ENCODE data around the gene CUEDC2. TPM values are rescaled to one million over a fixed set of nuclear protein-coding genes. Genes with fewer than 3 reads are reported as not detected.

The CUEDC2 gene, protein sequence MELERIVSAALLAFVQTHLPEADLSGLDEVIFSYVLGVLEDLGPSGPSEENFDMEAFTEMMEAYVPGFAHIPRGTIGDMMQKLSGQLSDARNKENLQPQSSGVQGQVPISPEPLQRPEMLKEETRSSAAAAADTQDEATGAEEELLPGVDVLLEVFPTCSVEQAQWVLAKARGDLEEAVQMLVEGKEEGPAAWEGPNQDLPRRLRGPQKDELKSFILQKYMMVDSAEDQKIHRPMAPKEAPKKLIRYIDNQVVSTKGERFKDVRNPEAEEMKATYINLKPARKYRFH
- total RNA-seq, result 101 TPM

DNA sequence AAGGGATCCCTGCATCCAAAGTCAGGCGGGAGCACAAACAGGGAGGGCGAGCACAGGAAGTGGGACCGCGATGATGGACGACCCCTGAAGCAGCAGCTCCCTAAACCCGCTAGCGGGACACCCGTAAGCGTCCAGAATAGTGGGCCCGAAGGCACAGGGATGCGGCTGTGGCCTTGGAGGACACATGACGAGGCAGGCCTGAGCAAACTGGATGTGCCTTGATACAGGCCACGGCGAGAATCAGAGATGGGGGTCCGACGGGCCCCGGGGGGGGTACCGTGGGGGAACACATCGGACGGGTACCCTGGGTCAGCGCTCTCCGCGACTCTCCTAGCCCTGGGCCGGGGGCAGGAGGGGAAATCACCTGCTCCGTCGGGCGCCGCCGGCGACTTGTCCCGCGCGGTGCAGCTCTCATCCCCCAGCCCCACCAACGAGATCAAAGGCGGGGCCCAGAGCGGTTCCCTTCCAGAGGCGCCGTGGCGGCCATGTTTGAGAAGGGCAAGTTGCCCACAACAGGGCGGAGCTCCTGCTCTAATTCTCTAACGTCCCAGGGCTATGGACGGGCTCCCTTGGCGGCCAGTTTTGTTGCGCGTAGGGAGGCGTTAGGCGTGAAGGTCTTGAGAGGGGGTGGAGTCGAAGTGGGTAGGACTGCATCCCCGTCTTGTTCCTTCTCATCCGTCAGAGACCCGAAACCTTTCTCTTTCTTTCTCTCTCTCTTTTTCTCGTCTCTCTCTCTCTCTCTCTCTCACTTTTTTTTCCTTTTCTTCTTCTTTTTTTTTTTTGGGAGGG is at the start of gene CUEDC2:
CUEDC2 (minus strand) TSS at position 413 of the 789 bp plus-strand sequence. CDS start 7,386 bp downstream, outside the sequence.
- DNase-seq (ENCODE audit: low spot score) (peak; percentile 98), ATAC-seq (peak; percentile 97)
- intact Hi-C loops (cut with DNase I), result no loop called here

DNA sequence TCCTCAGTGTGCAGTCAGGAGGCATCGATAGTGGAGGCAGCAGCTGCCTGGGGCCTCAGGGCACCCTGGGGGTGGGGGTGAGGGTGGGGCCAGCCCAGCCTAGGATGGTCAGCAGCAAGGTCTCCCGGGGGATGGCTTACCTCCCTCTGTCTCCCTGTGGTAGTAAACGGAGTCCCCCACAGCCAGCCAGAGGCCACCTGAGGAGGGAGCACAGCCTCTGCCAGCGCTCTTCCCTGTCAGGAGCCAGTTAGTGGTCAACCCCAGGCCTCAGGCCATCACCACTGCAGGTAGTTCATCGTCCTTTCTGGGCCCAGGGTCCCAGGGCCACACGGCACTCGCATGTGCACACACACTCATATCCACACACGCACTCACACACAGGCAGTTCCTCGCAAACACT is 48.0 kb upstream of the CUEDC2 start:
- ATAC-seq (no peak), DNase-seq (ENCODE audit: low spot score) (no peak)
- intact Hi-C loops (cut with DNase I), result no loop called here

GRCh38 chr10:102479651-102480050 is 47.3 kb upstream of the CUEDC2 start:
- intact Hi-C loops (cut with DNase I), result loop anchor here (10.0 kb wide), 1 partner anchor 85 kb away; the partner anchor contains the start of gene NFKB2
- DNase-seq (ENCODE audit: low spot score), result no peak
- no peak for ATAC-seq

- no peak for ATAC-seq
- intact Hi-C loops (cut with DNase I), result loop anchor here (10.0 kb wide), 1 partner anchor 82 kb away; the partner anchor contains the start of gene NFKB2
- no peak for DNase-seq (ENCODE audit: low spot score)
Measured at GRCh38 chr10:102476466-102477141, 44.2 kb upstream of the CUEDC2 start.

DNA sequence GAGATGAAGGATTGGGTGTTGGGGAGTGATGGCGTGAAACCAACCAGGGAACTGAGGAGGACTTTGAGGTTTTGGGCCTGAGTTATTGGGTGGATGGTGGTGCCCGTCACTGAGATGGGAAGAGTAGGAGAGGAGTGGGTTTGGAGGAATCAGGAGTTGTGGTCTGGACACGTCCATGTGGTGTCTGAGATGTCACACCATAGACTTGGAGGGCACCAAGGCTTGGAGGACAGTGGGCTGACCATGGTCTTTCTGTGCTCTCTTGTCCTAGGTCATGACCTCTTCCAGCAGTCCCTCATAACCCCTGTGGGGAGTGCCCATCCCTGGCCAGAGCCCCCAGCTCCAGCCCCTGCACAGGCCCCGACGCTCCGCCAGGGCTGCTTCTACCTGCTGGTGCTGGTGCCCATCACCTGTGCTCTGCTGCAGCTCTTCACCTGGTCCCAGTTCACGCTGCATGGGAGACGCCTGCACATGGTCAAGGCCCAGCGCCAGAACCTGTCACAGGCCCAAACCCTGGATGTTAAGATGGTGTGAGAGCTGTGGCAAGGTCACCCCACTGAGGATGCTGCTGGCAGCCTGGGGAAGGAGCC is 43.2 kb upstream of the CUEDC2 start:
- no peak for ATAC-seq
- intact Hi-C loops (cut with DNase I), result loop anchor here (10.0 kb wide), 1 partner anchor 81 kb away; the partner anchor contains the start of gene NFKB2
- DNase-seq (ENCODE audit: low spot score), result no peak

GRCh38 chr10:102473445-102474331 is 41.3 kb upstream of the CUEDC2 start:
- intact Hi-C loops (cut with DNase I), result loop anchor here (10.0 kb wide), 1 partner anchor 79 kb away; the partner anchor contains the start of gene NFKB2
- DNase-seq (ENCODE audit: low spot score) (no peak), ATAC-seq (no peak)

DNA sequence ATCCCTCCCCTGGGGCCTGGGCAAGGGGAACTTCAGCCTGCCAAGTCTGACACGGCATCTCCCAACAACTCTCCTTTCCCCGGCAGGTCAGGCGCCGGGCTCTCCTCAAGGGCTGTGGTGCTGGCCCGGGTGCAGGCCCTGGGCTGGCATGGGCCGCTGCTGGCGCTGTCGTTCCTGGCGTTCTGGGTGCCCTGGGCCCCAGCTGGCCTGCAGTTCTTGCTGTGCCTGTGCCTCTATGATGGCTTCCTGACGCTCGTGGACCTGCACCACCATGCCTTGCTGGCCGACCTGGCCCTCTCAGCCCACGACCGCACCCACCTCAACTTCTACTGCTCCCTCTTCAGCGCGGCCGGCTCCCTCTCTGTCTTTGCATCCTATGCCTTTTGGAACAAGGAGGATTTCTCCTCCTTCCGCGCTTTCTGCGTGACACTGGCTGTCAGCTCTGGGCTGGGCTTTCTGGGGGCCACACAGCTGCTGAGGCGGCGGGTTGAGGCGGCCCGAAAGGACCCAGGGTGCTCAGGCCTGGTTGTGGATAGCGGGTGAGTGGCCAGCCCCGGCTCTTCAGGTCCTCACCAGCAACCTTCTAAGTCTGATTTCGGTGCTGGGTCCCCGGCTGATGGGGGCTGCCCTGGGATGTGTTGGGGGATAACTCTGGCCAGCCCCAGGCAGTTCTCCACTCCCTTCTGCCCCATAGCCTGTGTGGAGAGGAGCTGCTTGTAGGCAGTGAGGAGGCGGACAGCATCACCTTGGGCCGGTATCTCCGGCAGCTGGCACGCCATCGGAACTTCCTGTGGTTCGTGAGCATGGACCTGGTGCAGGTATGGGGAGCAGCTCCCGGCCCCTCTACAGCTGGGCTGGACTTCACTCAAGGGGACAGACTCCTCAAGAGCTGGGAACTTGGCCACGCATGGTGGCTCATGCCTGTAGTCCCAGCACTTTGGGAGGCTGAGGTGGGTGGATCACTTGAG is 38.5 kb upstream of the CUEDC2 start:
- intact Hi-C loops (cut with DNase I), result loop anchor here (10.0 kb wide), 1 partner anchor 76 kb away; the partner anchor contains the start of gene NFKB2
- DNase-seq (ENCODE audit: low spot score), result no peak
- no peak for ATAC-seq

DNA sequence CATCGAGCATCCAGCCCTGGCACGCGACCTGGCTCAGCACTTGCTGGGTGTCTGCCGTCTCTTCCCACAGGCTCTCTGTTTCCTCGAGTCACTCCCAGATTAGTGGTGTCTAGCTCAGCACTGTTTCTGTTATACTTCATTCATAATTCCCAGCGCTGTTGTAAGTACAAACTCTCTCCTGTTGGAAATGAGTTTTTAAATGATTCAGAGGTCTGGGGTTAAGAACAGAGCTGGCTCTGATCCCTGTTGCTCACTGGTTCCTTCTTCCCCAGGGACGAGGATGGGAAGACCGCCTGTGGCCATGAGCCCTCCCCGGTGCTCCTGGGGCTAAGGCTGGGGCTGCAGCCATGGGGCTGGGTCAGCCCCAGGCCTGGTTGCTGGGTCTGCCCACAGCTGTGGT is 36.3 kb upstream of the CUEDC2 start:
- ATAC-seq (peak; percentile 45), DNase-seq (ENCODE audit: low spot score) (no peak)
- intact Hi-C loops (cut with DNase I), result no loop called here

- ATAC-seq (no peak), DNase-seq (ENCODE audit: low spot score) (no peak)
- intact Hi-C loops (cut with DNase I), result no loop called here
Measured at GRCh38 chr10:102467971-102468438, 35.6 kb upstream of the CUEDC2 start.

DNA sequence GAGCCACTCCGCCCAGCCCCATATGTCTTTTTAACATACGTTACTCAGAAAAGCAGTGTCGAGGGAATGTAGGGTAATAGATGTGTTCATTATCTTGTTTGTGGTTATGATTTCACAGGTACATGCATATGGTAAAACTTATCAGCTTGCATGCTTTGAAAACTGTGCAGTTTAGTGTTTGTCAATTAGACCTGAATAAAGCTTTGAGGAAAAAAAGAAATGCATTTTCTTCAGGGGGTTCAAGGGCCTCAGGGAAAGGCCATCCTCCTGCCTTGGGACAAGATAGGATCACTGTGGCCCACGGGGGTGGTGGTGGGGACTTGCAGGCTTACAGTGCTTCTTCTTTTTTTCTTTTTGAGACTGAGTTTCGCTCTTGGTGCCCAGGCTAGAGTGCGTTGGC is 34.9 kb upstream of the CUEDC2 start:
- DNase-seq (ENCODE audit: low spot score), result no peak
- intact Hi-C loops (cut with DNase I), result no loop called here
- ATAC-seq, result no peak

- DNase-seq (ENCODE audit: low spot score) (no peak), ATAC-seq (no peak)
- intact Hi-C loops (cut with DNase I), result no loop called here
Measured at GRCh38 chr10:102465466-102465865, 33.1 kb upstream of the CUEDC2 start.

DNA sequence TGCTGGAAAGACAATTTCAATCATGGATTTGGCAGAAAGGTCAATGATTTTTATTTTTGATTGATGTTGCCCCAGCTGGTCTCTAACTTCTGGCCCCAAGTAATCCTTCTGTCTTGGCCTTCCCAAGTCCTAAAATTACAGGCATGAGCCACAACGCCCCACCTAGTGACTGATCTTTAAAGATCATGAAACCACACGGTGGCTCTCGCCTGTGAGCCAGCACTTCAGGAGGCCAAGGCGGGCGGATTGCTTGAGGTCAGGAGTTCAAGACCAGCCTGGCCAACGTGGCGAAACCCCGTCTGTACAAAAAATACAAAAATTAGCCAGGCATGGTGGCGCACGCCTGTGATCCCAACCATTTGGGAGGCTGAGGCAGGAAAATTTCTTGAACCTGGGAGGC is 31.6 kb upstream of the CUEDC2 start:
- ATAC-seq, result no peak
- DNase-seq (ENCODE audit: low spot score), result no peak
- intact Hi-C loops (cut with DNase I), result no loop called here

DNA sequence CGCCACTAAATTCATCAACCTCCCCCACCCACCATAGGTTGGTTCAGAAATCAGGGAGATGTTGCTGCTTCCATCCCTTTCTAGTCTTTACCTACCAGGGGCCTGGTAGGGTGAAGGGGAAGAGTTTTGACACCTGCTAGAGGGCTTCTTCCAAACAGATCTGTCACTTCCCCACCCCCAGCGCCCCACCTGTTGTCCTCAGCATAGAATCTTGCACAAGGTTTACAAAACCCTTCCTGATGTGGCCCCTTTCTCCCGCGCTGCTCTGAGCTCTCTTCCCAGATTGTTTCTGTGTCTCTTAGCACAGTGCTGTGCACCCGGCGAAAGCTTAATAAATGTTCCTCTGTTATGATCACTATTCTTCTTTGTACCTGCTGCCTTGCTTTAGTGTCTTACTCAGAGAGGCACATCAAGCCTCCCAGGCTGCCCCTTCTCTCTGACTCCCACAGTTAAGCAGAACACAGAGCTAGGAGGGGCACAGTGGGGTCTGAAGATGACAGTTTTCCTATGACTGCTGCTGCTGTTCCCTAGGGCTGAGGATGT is 30.2 kb upstream of the CUEDC2 start:
- DNase-seq (ENCODE audit: low spot score), result no peak
- no peak for ATAC-seq
- intact Hi-C loops (cut with DNase I), result no loop called here

- ATAC-seq (peak; percentile 97), DNase-seq (ENCODE audit: low spot score) (peak; percentile 94)
- intact Hi-C loops (cut with DNase I), result no loop called here
Measured at GRCh38 chr10:102461187-102462054, 29.0 kb upstream of the CUEDC2 start.

- ATAC-seq, result peak; percentile 26
- intact Hi-C loops (cut with DNase I), result no loop called here
- DNase-seq (ENCODE audit: low spot score), result no peak
Measured at GRCh38 chr10:102460836-102461186, 28.4 kb upstream of the CUEDC2 start.

- ATAC-seq (no peak), DNase-seq (ENCODE audit: low spot score) (no peak)
- intact Hi-C loops (cut with DNase I), result no loop called here
Measured at GRCh38 chr10:102458656-102459055, 26.3 kb upstream of the CUEDC2 start.
